Neuron (in vitro differentiated cells): Measurements from ENCODE around the gene SORL1-AS1.

Experiments used
- H2AFZ ChIP-seq: one replicate; pipeline ENCODE4 v1.6.1; 2013; ENCODE audit warnings: low read depth, mild to moderate bottlenecking, inconsistent platforms, low read length, moderate library complexity
- H3K27me3 ChIP-seq: one replicate; pipeline ENCODE4 v1.6.1; 2013; ENCODE audit warnings: low read length; ENCODE audit not compliant: insufficient read depth
- H3K36me3 ChIP-seq: one replicate; pipeline ENCODE4 v1.6.1; 2013; ENCODE audit warnings: low read length; ENCODE audit not compliant: insufficient read depth
- H3K4me1 ChIP-seq: one replicate; pipeline ENCODE4 v1.6.1; 2013; ENCODE audit warnings: low read length; ENCODE audit not compliant: insufficient read depth
- H3K4me3 ChIP-seq: 2 replicates; pipeline ENCODE4 v1.5.1; 2013; ENCODE audit warnings: mild to moderate bottlenecking, low read length, moderate library complexity
- H3K9me3 ChIP-seq: one replicate; pipeline ENCODE4 v1.6.1; 2013; ENCODE audit warnings: low read length

SORL1-AS1 gene

DNA sequence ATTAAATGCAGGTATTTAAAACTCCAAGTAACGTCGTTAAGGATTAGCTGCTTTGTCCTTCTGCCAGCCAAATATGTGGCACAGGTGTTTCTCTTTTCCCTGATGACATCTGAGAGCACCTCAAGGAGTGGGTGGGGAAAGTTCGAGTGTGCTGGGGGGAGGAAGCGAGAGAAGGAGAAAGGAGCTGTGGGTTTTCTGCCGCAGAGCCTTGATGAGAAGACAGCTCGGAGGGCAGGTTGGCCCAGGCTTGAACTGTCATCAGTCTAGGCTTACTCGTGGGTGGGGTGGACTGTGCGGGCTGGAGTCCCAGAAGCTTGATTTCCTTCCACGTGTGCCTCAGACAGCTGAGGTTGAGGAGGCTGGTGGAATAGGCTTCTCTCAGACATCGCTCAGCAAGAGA lies 15.2 kb upstream of the SORL1-AS1 start:
- no peak overlapping the region for H3K4me3 ChIP-seq
- no peaks in the 10 kb centered on the region for H3K27me3 ChIP-seq
- H2AFZ ChIP-seq, result no peak overlapping the region
- H3K36me3 ChIP-seq, result peaks cover 9% of the 10 kb centered on the region
- H3K9me3 ChIP-seq, result no peaks in the 10 kb centered on the region
- H3K4me1 ChIP-seq, result peaks cover 6% of the 10 kb centered on the region

GRCh38 chr11:121467471-121467870 lies 14.7 kb upstream of the SORL1-AS1 start:
- Histone ChIP-seq H3K27me3 (no peaks in the 10 kb centered on the region), H3K4me1 (peaks cover 6% of the 10 kb centered on the region), H3K9me3 (no peaks in the 10 kb centered on the region), H3K4me3 (no peak overlapping the region), H3K36me3 (peaks cover 9% of the 10 kb centered on the region), H2AFZ (no peak overlapping the region)

- no peak overlapping the region for H2AFZ ChIP-seq
- H3K9me3 ChIP-seq, result no peaks in the 10 kb centered on the region
- H3K4me3 ChIP-seq, result no peak overlapping the region
- peaks cover 6% of the 10 kb centered on the region for H3K36me3 ChIP-seq
- H3K4me1 ChIP-seq, result peaks cover 6% of the 10 kb centered on the region
- H3K27me3 ChIP-seq, result no peaks in the 10 kb centered on the region
Observed at GRCh38 chr11:121466063-121466794, 13.5 kb upstream of the SORL1-AS1 start.

DNA sequence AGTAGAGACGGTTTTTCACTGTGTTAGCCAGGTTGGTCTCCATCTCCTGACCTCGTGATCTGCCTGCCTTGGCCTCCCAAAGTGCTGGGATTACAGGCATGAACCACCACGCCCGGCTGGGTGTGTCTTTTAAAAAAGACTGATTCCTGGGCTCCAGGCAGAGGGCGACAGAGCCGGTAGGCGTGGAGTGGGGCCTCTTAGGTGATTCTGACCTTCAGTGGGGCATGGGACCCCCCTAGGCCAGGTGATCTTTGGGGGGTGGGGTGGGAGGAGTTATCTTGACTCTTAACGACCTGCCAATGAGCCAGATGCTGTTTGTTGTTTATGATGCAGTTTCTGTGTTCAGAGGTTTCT lies 12.9 kb upstream of the SORL1-AS1 start:
- Histone ChIP-seq H2AFZ (no peak overlapping the region), H3K4me1 (peaks cover 6% of the 10 kb centered on the region), H3K4me3 (no peak overlapping the region), H3K36me3 (peaks cover under 1% of the 10 kb centered on the region), H3K27me3 (no peaks in the 10 kb centered on the region), H3K9me3 (no peaks in the 10 kb centered on the region)

DNA sequence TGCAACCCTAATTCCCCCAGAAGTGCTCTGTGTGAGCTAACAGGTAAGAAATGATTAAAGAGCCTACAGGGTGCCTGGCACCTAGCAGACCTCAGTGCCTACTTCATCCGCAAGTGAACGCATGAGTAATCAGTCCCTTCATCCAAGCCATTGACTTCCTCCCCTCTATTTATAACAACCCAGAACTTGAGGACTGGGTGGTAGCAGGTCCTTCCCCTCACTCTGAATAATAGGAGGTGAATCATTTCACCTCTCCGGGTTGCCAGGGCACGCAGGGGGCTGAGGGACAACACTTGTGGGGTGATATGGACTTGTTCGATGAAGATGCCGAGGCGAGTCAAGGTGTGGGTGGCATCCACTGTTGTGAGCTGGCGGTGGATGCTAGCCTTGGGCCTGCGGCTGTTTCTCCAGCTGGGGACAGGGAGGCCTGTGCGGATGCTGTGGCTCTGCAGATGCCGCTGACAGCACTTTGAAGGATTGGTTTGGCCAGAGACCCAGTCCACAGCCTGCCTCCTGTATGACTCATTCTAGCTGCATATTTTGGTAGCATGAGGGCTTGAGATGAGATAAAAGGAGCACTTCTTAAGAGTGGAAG lies 11.7 kb upstream of the SORL1-AS1 start:
- no peak overlapping the region for H3K4me3 ChIP-seq
- no peaks in the 10 kb centered on the region for H3K9me3 ChIP-seq
- no peak overlapping the region for H2AFZ ChIP-seq
- peaks cover 6% of the 10 kb centered on the region for H3K4me1 ChIP-seq
- H3K36me3 ChIP-seq, result no peaks in the 10 kb centered on the region
- H3K27me3 ChIP-seq, result no peaks in the 10 kb centered on the region

DNA sequence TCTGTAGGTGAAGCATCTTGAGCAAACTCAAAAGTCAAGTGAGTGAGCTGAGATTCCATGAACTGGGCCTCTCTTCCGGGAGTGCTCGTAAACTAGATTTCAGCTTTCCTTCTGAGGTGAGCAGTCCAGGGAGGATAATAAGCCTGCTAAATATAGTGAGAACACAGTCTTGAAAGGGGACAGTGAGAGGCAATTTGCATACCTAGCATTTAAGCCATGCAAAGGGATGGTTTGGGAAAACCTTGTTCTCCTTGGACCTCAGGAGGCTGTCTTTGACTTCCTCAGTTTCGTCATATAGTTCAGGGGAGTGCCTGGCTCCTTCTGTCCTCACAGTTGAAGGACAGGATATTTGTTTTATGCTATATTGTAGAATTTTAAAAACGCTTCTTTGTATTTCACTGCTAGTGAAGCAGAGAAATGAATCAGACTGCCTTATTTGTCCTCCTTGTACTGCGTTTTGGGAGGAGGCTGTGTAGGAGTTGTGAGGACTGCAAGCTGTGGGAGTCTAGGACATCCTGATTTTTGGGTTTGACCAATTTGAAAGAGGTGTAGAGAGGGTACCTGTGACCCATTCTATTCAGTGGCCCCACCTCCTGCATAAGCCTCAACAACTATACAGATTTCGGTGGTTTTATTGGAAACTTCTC lies 11.0 kb upstream of the SORL1-AS1 start:
- Histone ChIP-seq H3K4me1 (peaks cover 6% of the 10 kb centered on the region), H3K9me3 (no peaks in the 10 kb centered on the region), H3K27me3 (no peaks in the 10 kb centered on the region), H3K36me3 (no peaks in the 10 kb centered on the region), H2AFZ (no peak overlapping the region), H3K4me3 (no peak overlapping the region)

DNA sequence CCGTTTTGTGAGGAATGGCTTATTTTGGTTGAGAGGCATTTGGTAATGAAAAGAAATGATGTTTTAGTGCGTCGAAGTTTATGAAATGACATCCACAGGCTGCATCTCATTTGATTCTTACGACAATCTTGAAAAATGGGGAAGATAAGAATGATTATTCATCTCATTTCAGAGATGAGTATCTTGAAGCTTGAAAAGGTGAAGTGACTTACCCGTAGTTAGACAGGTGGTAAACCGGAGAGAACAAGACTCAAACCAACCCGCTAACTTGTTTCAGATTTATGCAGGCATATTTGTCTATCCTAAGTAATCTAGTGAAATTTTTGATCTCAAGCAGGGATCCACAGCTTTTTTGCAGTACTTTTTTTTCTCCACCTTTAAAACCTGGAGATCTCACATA lies 9.1 kb upstream of the SORL1-AS1 start:
- no peaks in the 10 kb centered on the region for H3K9me3 ChIP-seq
- H3K27me3 ChIP-seq, result no peaks in the 10 kb centered on the region
- H2AFZ ChIP-seq, result no peak overlapping the region
- peaks cover 9% of the 10 kb centered on the region for H3K4me1 ChIP-seq
- no peaks in the 10 kb centered on the region for H3K36me3 ChIP-seq
- H3K4me3 ChIP-seq, result no peak overlapping the region

GRCh38 chr11:121460941-121461514 lies 8.3 kb upstream of the SORL1-AS1 start:
- Histone ChIP-seq H3K4me1 (peaks cover 9% of the 10 kb centered on the region), H3K4me3 (no peak overlapping the region), H2AFZ (no peak overlapping the region), H3K9me3 (no peaks in the 10 kb centered on the region), H3K36me3 (no peaks in the 10 kb centered on the region), H3K27me3 (no peaks in the 10 kb centered on the region)

- H3K4me3 ChIP-seq, result no peak overlapping the region
- H3K27me3 ChIP-seq, result no peaks in the 10 kb centered on the region
- no peak overlapping the region for H2AFZ ChIP-seq
- peaks cover 11% of the 10 kb centered on the region for H3K4me1 ChIP-seq
- no peaks in the 10 kb centered on the region for H3K36me3 ChIP-seq
- no peaks in the 10 kb centered on the region for H3K9me3 ChIP-seq
Observed at GRCh38 chr11:121459413-121460017, 6.7 kb upstream of the SORL1-AS1 start.

DNA sequence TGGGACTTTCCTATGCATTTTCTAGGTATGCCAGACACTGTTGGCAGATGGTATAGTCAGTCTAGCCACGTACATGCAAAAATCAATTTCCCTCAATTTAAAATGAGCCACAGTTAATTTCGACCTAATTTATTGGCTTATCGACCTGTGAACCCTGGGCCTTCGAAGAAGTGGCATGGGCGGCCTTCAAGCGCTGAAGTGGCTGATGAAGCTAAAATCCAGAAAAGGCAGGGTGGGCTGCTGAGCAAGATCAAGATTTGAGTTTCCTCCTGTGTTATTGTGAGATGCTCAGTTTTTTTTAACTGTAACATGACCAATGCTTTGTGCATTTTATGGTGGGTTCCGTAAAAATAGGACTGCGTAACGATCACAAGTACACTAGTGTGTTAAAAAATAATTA lies 5.8 kb upstream of the SORL1-AS1 start:
- Histone ChIP-seq H3K36me3 (no peaks in the 10 kb centered on the region), H3K4me3 (no peak overlapping the region), H3K4me1 (peaks cover 21% of the 10 kb centered on the region), H2AFZ (no peak overlapping the region), H3K27me3 (no peaks in the 10 kb centered on the region), H3K9me3 (no peaks in the 10 kb centered on the region)

- no peaks in the 10 kb centered on the region for H3K27me3 ChIP-seq
- H3K4me1 ChIP-seq, result peaks cover 29% of the 10 kb centered on the region
- no peaks in the 10 kb centered on the region for H3K9me3 ChIP-seq
- H3K36me3 ChIP-seq, result no peaks in the 10 kb centered on the region
- no peak overlapping the region for H2AFZ ChIP-seq
- no peak overlapping the region for H3K4me3 ChIP-seq
Observed at GRCh38 chr11:121456816-121457431, 4.2 kb upstream of the SORL1-AS1 start.

GRCh38 chr11:121456151-121456550 lies 3.4 kb upstream of the SORL1-AS1 start:
- Histone ChIP-seq H3K27me3 (no peaks in the 10 kb centered on the region), H3K9me3 (no peaks in the 10 kb centered on the region), H3K36me3 (no peaks in the 10 kb centered on the region), H3K4me3 (no peak overlapping the region), H3K4me1 (peaks cover 33% of the 10 kb centered on the region), H2AFZ (no peak overlapping the region)

- Histone ChIP-seq H3K36me3 (no peaks in the 10 kb centered on the region), H3K4me3 (no peak overlapping the region), H3K9me3 (no peaks in the 10 kb centered on the region), H3K27me3 (no peaks in the 10 kb centered on the region), H2AFZ (no peak overlapping the region), H3K4me1 (peaks cover 33% of the 10 kb centered on the region)
Observed at GRCh38 chr11:121455115-121455514, 2.3 kb upstream of the SORL1-AS1 start.
